Measurements from ENCODE around the gene MDN1.

- TF ChIP-seq CTCF (IDR thresholded peaks at IDR 0.05) (no peak), POLR2A (IDR thresholded peaks at IDR 0.05) (no peak)
Measured at GRCh38 chr6:89702349-89702748, 117.2 kb downstream of the MDN1 start.
